Measurements from ENCODE around the gene ATP1B4.
A peak's percentile ranks its signal among the peaks of the same experiment; 100 is the strongest.

ATP1B4 gene

GRCh38 chrX:120377179-120377578 lies 15.3 kb downstream of the ATP1B4 start:
- no peak for DNase-seq

- DNase-seq: no peak
These were observed 15.8 kb downstream of the ATP1B4 start for GRCh38 chrX:120377715-120378114.

GRCh38 chrX:120378570-120378969 lies 16.7 kb downstream of the ATP1B4 start:
- DNase-seq: no peak

GRCh38 chrX:120379937-120380681 lies 18.2 kb downstream of the ATP1B4 start:
- no peak for DNase-seq

GRCh38 chrX:120380699-120381098 lies 18.8 kb downstream of the ATP1B4 start:
- DNase-seq: peak; percentile 34 to 59

- no peak for DNase-seq
These were observed 39.4 kb downstream of the ATP1B4 start for GRCh38 chrX:120401301-120401700.

- DNase-seq: no peak
These were observed 40.5 kb downstream of the ATP1B4 start for GRCh38 chrX:120402369-120402768.

- DNase-seq: no peak
These were observed 44.7 kb downstream of the ATP1B4 start for GRCh38 chrX:120406638-120407037.

GRCh38 chrX:120408168-120408567 lies 46.3 kb downstream of the ATP1B4 start:
- no peak for DNase-seq

- peak; percentile 20 to 21 for DNase-seq
These were observed 57.6 kb downstream of the ATP1B4 start for GRCh38 chrX:120419463-120419862.

GRCh38 chrX:120426599-120426998 lies 64.7 kb downstream of the ATP1B4 start:
- DNase-seq: no peak

GRCh38 chrX:120428309-120428708 lies 66.4 kb downstream of the ATP1B4 start:
- DNase-seq: peak in 1 of 2 donors; percentile 2

- no peak for DNase-seq
These were observed 68.1 kb downstream of the ATP1B4 start for GRCh38 chrX:120429776-120430540.
